GM23248 (cell line): ENCODE measurements around the gene UNC119B.

Source experiments
- EZH2 ChIP-seq: fragments of 200-600 bp; sonication (generic); IDR thresholded peaks from 2 replicates; pipeline ENCODE4 v1.6.1; 2018; ENCODE audit warnings: antibody characterized with exemption, mild to moderate bottlenecking; ENCODE audit not compliant: insufficient read depth, poor library complexity, severe bottlenecking
- EZH2phosphoT487 ChIP-seq: fragments of 200-600 bp; sonication (generic); IDR thresholded peaks from 2 replicates; pipeline ENCODE4 v1.6.1; 2018; ENCODE audit warnings: antibody characterized with exemption, moderate library complexity, mild to moderate bottlenecking, low read depth; ENCODE audit not compliant: insufficient read depth

GRCh38 chr12:120763250-120763649 lies 53.0 kb downstream of the UNC119B start:
- no peak for TF ChIP-seq EZH2
- TF ChIP-seq EZH2phosphoT487, result no peak
